GM21423 (cell line): ENCODE data around the gene SPINT1.
A peak's percentile ranks its signal among the peaks of the same experiment; 100 is the strongest.

Experiments used
- ATAC-seq: cut with Tn5 transposase; IDR thresholded peaks from one replicate; pipeline ENCODE4 v1.9.1; 2021; ENCODE audit warnings: mild to moderate bottlenecking, moderate library complexity; ENCODE audit not compliant: unreplicated experiment

SPINT1 gene

GRCh38 chr15:40828447-40829036, 15.3 kb upstream of the SPINT1 start, which contains the start of gene PPP1R14D:
Gene PPP1R14D (minus strand): TSS chr15:40828708. CDS start chr15:40828641, 67 bp downstream.
- no peak for ATAC-seq

- ATAC-seq, result no peak
Measured at GRCh38 chr15:40829115-40829514, 14.7 kb upstream of the SPINT1 start.

GRCh38 chr15:40830884-40831283, 13.0 kb upstream of the SPINT1 start:
- no peak for ATAC-seq

- ATAC-seq, result no peak
Measured at GRCh38 chr15:40831861-40832260, 12.0 kb upstream of the SPINT1 start.

GRCh38 chr15:40832903-40833302, 10.9 kb upstream of the SPINT1 start:
- no peak for ATAC-seq

- no peak for ATAC-seq
Measured at GRCh38 chr15:40836020-40836419, 7.8 kb upstream of the SPINT1 start.

GRCh38 chr15:40838756-40839155, 5.1 kb upstream of the SPINT1 start:
- ATAC-seq, result no peak

- ATAC-seq, result no peak
Measured at GRCh38 chr15:40841741-40842140, 2.1 kb upstream of the SPINT1 start.

- no peak for ATAC-seq
Measured at GRCh38 chr15:40843261-40843884, 475 bp upstream of the SPINT1 start.

GRCh38 chr15:40844696-40845030, 815 bp downstream of the SPINT1 start:
- ATAC-seq, result no peak

GRCh38 chr15:40845036-40845435, 1.2 kb downstream of the SPINT1 start:
- ATAC-seq, result no peak

GRCh38 chr15:40845511-40846284, 1.9 kb downstream of the SPINT1 start:
- no peak for ATAC-seq

- no peak for ATAC-seq
Measured at GRCh38 chr15:40846841-40847222, 3.0 kb downstream of the SPINT1 start.

GRCh38 chr15:40847223-40847961, 3.5 kb downstream of the SPINT1 start:
- peak; percentile 59 for ATAC-seq

- ATAC-seq, result no peak
Measured at GRCh38 chr15:40850576-40851112, 6.8 kb downstream of the SPINT1 start.

GRCh38 chr15:40852529-40852928, 8.7 kb downstream of the SPINT1 start:
- no peak for ATAC-seq

- no peak for ATAC-seq
Measured at GRCh38 chr15:40853241-40853890, 9.5 kb downstream of the SPINT1 start.

GRCh38 chr15:40854161-40854560, 10.3 kb downstream of the SPINT1 start:
- no peak for ATAC-seq

GRCh38 chr15:40855706-40856234, 11.9 kb downstream of the SPINT1 start:
- no peak for ATAC-seq

GRCh38 chr15:40856746-40857145, 12.9 kb downstream of the SPINT1 start:
- ATAC-seq, result no peak
